ENCODE measurements around the gene RHPN2. TPM values are rescaled to one million over a fixed set of nuclear protein-coding genes. Genes with fewer than 3 reads are reported as not detected.

RHPN2 gene
- total and polyA plus RNA-seq, 2 experiments from 2014 or later, result 15.7 to 29.6 TPM

DNA sequence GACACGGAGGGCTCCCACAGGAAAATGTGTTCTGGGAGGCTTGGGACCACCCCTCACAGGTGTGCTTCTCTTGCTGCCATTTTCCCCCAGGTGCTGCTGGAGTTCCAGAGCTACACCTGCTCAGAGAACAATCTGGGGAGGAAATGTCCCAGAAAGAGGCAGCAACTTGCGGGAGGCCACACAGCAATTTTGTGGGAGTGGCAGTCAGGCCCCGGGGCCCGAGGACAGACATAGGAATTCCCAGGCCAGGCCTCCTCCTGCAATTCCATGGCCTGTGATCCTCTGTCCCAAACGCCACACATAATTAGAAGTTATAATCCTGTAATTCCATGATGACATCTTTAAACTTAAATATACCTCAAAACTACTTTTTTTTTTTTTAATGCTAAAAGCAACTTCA, 1.8 kb downstream of the RHPN2 start:
- peak overlapping the region; percentile 88 for H3K4me3 Mint-ChIP-seq
- Histone ChIP-seq H3K36me3 (ENCODE audit: insufficient read depth) (no peaks in the 10 kb centered on the region), H3K27me3 (ENCODE audit: insufficient read depth) (peaks cover 19% of the 10 kb centered on the region), H3K4me2 (peak overlapping the region; percentile 90), H3K79me2 (replicated peaks; ENCODE audit: insufficient read depth) (peaks cover 57% of the 10 kb centered on the region), H4K20me1 (replicated peaks; ENCODE audit: insufficient read depth) (peaks cover 9% of the 10 kb centered on the region), H3K4me3 (peak overlapping the region; percentile 87), H3K27ac (ENCODE audit: low read depth) (no peak overlapping the region), H3K9me2 (ENCODE audit: insufficient read depth) (no peaks in the 10 kb centered on the region), H3K4me1 (ENCODE audit: insufficient read depth) (peaks cover 6% of the 10 kb centered on the region), H3F3A (replicated peaks; ENCODE audit: low read depth) (no peaks in the 10 kb centered on the region; the same call in 1 of the 2 replicates), H2AFZ (no peak overlapping the region)
- H3K27me3 Mint-ChIP-seq (ENCODE audit: insufficient read depth, low read depth, poor library complexity), result peaks cover 19% of the 10 kb centered on the region
- H3K36me3 Mint-ChIP-seq (ENCODE audit: low read depth), result no peaks in the 10 kb centered on the region
- TF ChIP-seq, protein P1, sequence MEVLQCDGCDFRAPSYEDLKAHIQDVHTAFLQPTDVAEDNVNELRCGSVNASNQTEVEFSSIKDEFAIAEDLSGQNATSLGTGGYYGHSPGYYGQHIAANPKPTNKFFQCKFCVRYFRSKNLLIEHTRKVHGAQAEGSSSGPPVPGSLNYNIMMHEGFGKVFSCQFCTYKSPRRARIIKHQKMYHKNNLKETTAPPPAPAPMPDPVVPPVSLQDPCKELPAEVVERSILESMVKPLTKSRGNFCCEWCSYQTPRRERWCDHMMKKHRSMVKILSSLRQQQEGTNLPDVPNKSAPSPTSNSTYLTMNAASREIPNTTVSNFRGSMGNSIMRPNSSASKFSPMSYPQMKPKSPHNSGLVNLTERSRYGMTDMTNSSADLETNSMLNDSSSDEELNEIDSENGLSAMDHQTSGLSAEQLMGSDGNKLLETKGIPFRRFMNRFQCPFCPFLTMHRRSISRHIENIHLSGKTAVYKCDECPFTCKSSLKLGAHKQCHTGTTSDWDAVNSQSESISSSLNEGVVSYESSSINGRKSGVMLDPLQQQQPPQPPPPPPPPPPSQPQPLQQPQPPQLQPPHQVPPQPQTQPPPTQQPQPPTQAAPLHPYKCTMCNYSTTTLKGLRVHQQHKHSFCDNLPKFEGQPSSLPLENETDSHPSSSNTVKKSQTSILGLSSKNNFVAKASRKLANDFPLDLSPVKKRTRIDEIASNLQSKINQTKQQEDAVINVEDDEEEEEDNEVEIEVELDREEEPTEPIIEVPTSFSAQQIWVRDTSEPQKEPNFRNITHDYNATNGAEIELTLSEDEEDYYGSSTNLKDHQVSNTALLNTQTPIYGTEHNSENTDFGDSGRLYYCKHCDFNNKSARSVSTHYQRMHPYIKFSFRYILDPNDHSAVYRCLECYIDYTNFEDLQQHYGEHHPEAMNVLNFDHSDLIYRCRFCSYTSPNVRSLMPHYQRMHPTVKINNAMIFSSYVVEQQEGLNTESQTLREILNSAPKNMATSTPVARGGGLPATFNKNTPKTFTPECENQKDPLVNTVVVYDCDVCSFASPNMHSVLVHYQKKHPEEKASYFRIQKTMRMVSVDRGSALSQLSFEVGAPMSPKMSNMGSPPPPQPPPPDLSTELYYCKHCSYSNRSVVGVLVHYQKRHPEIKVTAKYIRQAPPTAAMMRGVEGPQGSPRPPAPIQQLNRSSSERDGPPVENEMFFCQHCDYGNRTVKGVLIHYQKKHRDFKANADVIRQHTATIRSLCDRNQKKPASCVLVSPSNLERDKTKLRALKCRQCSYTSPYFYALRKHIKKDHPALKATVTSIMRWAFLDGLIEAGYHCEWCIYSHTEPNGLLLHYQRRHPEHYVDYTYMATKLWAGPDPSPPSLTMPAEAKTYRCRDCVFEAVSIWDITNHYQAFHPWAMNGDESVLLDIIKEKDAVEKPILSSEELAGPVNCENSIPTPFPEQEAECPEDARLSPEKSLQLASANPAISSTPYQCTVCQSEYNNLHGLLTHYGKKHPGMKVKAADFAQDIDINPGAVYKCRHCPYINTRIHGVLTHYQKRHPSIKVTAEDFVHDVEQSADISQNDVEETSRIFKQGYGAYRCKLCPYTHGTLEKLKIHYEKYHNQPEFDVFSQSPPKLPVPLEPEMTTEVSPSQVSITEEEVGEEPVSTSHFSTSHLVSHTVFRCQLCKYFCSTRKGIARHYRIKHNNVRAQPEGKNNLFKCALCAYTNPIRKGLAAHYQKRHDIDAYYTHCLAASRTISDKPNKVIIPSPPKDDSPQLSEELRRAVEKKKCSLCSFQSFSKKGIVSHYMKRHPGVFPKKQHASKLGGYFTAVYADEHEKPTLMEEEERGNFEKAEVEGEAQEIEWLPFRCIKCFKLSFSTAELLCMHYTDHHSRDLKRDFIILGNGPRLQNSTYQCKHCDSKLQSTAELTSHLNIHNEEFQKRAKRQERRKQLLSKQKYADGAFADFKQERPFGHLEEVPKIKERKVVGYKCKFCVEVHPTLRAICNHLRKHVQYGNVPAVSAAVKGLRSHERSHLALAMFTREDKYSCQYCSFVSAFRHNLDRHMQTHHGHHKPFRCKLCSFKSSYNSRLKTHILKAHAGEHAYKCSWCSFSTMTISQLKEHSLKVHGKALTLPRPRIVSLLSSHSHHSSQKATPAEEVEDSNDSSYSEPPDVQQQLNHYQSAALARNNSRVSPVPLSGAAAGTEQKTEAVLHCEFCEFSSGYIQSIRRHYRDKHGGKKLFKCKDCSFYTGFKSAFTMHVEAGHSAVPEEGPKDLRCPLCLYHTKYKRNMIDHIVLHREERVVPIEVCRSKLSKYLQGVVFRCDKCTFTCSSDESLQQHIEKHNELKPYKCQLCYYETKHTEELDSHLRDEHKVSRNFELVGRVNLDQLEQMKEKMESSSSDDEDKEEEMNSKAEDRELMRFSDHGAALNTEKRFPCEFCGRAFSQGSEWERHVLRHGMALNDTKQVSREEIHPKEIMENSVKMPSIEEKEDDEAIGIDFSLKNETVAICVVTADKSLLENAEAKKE (CRISPR knock-in tag; IDR thresholded peaks at IDR 0.05), result no peak
- no peak for TF ChIP-seq STAT1 (IDR thresholded peaks at IDR 0.05; ENCODE audit: unreplicated experiment)
- no peak for TF ChIP-seq ZNF331 (CRISPR knock-in tag; IDR thresholded peaks at IDR 0.05; ENCODE audit: low read depth)
- TF ChIP-seq ZNF114 (CRISPR knock-in tag; IDR thresholded peaks at IDR 0.05), result no peak
- TF ChIP-seq CREB1 (CRISPR knock-in tag; IDR thresholded peaks at IDR 0.05; ENCODE audit: low read depth), result no peak
- no peak for TF ChIP-seq EZH2 (IDR thresholded peaks at IDR 0.05; ENCODE audit: low read depth, unreplicated experiment)
- no peak for TF ChIP-seq REST (IDR thresholded peaks at IDR 0.05; ENCODE audit: unreplicated experiment)
- no peak for TF ChIP-seq EZH2phosphoT487 (IDR thresholded peaks at IDR 0.05; ENCODE audit: unreplicated experiment)
- TF ChIP-seq JUNB (IDR thresholded peaks at IDR 0.05; ENCODE audit: unreplicated experiment), result no peak
- TF ChIP-seq, protein P2, sequence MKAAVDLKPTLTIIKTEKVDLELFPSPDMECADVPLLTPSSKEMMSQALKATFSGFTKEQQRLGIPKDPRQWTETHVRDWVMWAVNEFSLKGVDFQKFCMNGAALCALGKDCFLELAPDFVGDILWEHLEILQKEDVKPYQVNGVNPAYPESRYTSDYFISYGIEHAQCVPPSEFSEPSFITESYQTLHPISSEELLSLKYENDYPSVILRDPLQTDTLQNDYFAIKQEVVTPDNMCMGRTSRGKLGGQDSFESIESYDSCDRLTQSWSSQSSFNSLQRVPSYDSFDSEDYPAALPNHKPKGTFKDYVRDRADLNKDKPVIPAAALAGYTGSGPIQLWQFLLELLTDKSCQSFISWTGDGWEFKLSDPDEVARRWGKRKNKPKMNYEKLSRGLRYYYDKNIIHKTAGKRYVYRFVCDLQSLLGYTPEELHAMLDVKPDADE (IDR thresholded peaks at IDR 0.05), result no peak
- TF ChIP-seq NANOG (IDR thresholded peaks at IDR 0.05; ENCODE audit: borderline replicate concordance), result no peak
- no peak for TF ChIP-seq POLR2AphosphoS5 (IDR thresholded peaks at IDR 0.05; ENCODE audit: low read depth)
- TF ChIP-seq CTCF (conservative IDR thresholded peaks at IDR 0.05; ENCODE audit: low read depth in 2 of 2), result no peak
- no peak for ATAC-seq
- H3K4me1 Mint-ChIP-seq, result peaks cover 6% of the 10 kb centered on the region
- no peaks in the 10 kb centered on the region for H3K9me3 Mint-ChIP-seq
- H3K27ac Mint-ChIP-seq, result no peak overlapping the region
- no peak for DNase-seq (ENCODE audit: low spot score)
